Choroid plexus epithelial cell (primary cell): ENCODE results near the gene TMX4.

Source experiments
- DNase-seq: peaks from one replicate; pipeline ENCODE4 v3.0.0-alpha.2; 2010; ENCODE audit warnings: low read depth
- H3K4me3 ChIP-seq: 2 replicates; pipeline ENCODE4 v1.5.1; 2011; ENCODE audit warnings: low read depth, mild to moderate bottlenecking, control low read depth, low read length, moderate library complexity
- TF ChIP-seq, protein P1 (sequence below): conservative IDR thresholded peaks from 2 replicates; pipeline ENCODE4 v1.5.1; 2011; ENCODE audit warnings: low read depth, mild to moderate bottlenecking, control low read depth, inconsistent platforms, low read length, moderate library complexity

Gene TMX4

DNA sequence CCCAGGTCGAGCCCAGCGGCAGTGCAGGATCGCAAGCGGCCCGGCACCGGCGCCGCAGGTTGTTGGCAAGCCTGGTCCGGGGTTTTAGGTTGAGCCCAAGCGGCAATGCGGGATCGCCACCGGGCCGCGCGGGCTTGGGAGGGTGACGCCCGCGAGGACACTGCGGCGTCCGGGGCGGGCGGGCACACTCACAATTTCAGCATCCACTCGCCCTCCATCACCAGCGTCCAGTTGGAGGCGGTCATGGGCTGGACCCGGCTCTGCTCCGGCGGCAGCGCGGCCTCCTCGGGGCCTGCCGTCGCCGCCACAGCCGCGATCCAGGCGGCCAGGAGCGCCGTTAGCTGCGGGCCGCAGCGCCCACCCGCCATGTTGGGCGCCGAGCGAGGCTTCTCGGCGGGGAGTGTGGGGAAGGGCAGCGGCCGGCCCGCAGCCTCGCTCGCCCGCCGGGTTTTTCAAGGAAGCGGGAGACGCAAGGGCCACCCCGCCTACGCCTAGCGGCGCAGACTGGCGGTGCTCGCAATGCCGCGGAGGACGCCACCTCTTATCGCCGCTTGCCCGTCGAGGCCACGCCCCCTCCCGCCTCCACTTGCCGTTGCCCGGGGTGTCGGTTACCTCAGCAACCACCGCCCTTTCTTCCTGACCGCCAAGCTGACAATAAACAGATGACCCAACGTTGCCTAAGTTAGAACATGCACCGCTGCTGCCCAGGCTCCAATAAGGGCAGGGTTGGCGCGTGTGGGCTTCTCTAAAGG lies at the start of gene TMX4:
Gene TMX4 (minus strand): TSS at position 516 of the 752 bp plus-strand sequence. CDS start 148 bp downstream, at position 368.
- H3K4me3 ChIP-seq: peak within 1 kb of the TSS; percentile 81
- peak; percentile 96 for DNase-seq
- TF ChIP-seq, protein P1, sequence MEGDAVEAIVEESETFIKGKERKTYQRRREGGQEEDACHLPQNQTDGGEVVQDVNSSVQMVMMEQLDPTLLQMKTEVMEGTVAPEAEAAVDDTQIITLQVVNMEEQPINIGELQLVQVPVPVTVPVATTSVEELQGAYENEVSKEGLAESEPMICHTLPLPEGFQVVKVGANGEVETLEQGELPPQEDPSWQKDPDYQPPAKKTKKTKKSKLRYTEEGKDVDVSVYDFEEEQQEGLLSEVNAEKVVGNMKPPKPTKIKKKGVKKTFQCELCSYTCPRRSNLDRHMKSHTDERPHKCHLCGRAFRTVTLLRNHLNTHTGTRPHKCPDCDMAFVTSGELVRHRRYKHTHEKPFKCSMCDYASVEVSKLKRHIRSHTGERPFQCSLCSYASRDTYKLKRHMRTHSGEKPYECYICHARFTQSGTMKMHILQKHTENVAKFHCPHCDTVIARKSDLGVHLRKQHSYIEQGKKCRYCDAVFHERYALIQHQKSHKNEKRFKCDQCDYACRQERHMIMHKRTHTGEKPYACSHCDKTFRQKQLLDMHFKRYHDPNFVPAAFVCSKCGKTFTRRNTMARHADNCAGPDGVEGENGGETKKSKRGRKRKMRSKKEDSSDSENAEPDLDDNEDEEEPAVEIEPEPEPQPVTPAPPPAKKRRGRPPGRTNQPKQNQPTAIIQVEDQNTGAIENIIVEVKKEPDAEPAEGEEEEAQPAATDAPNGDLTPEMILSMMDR: peak; percentile 24

DNA sequence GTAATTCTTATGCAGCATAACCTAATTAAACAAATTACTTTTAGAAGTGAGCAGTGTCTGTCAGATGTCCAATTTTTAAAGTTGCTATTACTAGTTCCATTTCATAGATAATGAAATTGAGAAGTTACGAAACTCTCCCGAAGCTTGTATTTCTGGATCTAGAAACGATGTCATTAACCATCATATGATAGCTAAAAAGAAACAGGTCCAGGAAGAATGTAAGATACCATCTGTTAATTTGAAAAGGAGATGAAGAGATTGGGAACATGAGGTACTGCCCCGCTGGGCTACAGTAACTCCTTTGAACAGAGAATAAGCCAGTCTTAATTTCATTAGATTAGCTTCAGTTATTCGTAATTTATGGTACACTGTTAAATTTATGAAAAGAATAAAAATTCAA lies 47.5 kb upstream of the TMX4 start:
- H3K4me3 ChIP-seq: no peak overlapping the region
- TF ChIP-seq, protein P1: no peak
- no peak for DNase-seq

GRCh38 chr20:8066662-8067061 lies 47.1 kb upstream of the TMX4 start:
- peak; percentile 56 for DNase-seq
- TF ChIP-seq, protein P1: no peak
- no peak overlapping the region for H3K4me3 ChIP-seq

- no peak overlapping the region for H3K4me3 ChIP-seq
- TF ChIP-seq, protein P1: no peak
- no peak for DNase-seq
These were observed 46.1 kb upstream of the TMX4 start for GRCh38 chr20:8065691-8066090.

DNA sequence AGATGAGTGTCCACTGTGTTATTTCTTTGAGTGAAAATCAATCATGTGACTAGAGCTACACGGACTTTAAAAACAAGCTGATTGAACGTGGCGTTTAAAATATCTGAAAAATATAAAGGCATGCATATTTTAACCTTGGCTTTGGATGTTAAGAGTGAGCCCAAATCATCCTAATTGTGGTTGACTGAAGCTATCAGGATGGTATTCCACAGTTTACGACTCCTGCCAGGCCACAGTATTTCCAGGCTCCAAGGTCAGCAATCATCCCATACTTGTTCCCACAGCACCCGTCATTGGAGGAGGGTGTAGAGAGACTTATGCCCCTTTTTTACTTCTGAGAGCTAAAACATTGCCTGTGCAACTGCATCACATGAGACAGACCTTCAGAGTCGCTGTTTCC lies 43.2 kb upstream of the TMX4 start:
- TF ChIP-seq, protein P1: no peak
- no peak overlapping the region for H3K4me3 ChIP-seq
- DNase-seq: no peak

GRCh38 chr20:8061861-8062518 lies 42.4 kb upstream of the TMX4 start:
- DNase-seq: no peak

More at GRCh38 chr20:8061861-8062518, 42.4 kb upstream of the TMX4 start:
- TF ChIP-seq, protein P1: no peak
- H3K4me3 ChIP-seq: no peak overlapping the region
